Hepatocyte (in vitro differentiated cells): ENCODE results near the gene SUGP2.

Experiments used
- CTCF ChIP-seq: fragments of 200-600 bp; sonication (generic); IDR thresholded peaks from 2 replicates; pipeline ENCODE4 v1.5.1; 2016; ENCODE audit warnings: antibody characterized with exemption, mild to moderate bottlenecking; ENCODE audit not compliant: poor library complexity
- EZH2 ChIP-seq: fragments of 200-600 bp; sonication (generic); IDR thresholded peaks from 2 replicates; pipeline ENCODE4 v1.6.1; 2016; ENCODE audit warnings: antibody characterized with exemption, mild to moderate bottlenecking, borderline replicate concordance

- no peak for TF ChIP-seq CTCF
- TF ChIP-seq EZH2 = no peak
Measured at GRCh38 chr19:19061506-19061905, 28.2 kb upstream of the SUGP2 start.
